Gastrocnemius medialis (tissue), 4 donors: ENCODE measurements around the gene CXCL13.

Experiments used
- CTCF ChIP-seq, 5 experiments: fragments of 450-650 bp in 3 of 5; fragments of 200-600 bp in 2 of 5; sonication (generic) in 2 of 5; IDR thresholded peaks in 4 of 5; conservative IDR thresholded peaks in 1 of 5; 1 replicate in 4 of 5; 2 replicates in 1 of 5; pipeline ENCODE4 v1.5.1; 2016 to 2019; ENCODE audit warnings: antibody characterized with exemption in 5 of 5, mild to moderate bottlenecking in 3 of 5, moderate library complexity in 3 of 5
- POLR2A ChIP-seq, 2 donors: fragments of 450-650 bp; IDR thresholded peaks; one replicate each; pipeline ENCODE4 v1.6.1; 2017; ENCODE audit warnings: antibody characterized with exemption in 2 of 2, mild to moderate bottlenecking in 2 of 2, moderate library complexity in 2 of 2

- TF ChIP-seq CTCF (IDR thresholded peaks at IDR 0.05 in 4 of 5, conservative IDR thresholded peaks at IDR 0.05 in 1 of 5) (no peak), POLR2A (IDR thresholded peaks at IDR 0.05) (no peak)
Observed at GRCh38 chr4:77613267-77613666, 7.6 kb downstream of the CXCL13 start.
